WTC11 (cell line): ENCODE results near the gene MRS2. TPM values are rescaled to one million over a fixed set of nuclear protein-coding genes. Genes with fewer than 3 reads are reported as not detected.

Experiments used
- ATAC-seq: fragments of 200-7000 bp; cut with Tn5 transposase; 2 replicates; pipeline ENCODE4 v1.10.0; 2021; ENCODE audit warnings: mild to moderate bottlenecking, moderate library complexity
- CTCF ChIA-PET: fragments of 300-600 bp; sonication (Branson Sonifier 250); formaldehyde crosslinking; loops from one replicate; lab custom pipeline; 2021; ENCODE audit warnings: antibody characterized with exemption; lab: Charles Lee
- POLR2A ChIA-PET: fragments of 350-600 bp; sonication (Branson Sonifier 250); formaldehyde crosslinking; loops from one replicate; lab custom pipeline; 2021; ENCODE audit warnings: antibody characterized with exemption; lab: Charles Lee
- DNase-seq: peaks from one replicate; pipeline ENCODE4 v3.0.0; 2021; ENCODE audit warnings: low spot score
- H3K27ac Mint-ChIP-seq: 2 replicates; pipeline ENCODE4 v1.8.0; 2021; ENCODE audit warnings: mixed read lengths
- H3K27me3 Mint-ChIP-seq: 2 replicates; pipeline ENCODE4 v1.8.0; 2021; ENCODE audit warnings: low read depth, mild to moderate bottlenecking, moderate library complexity, mixed read lengths
- H3K36me3 Mint-ChIP-seq: 2 replicates; pipeline ENCODE4 v1.8.0; 2021; ENCODE audit warnings: mixed read lengths
- H3K4me1 Mint-ChIP-seq: 2 replicates; pipeline ENCODE4 v1.8.0; 2022; ENCODE audit warnings: mixed read lengths
- H3K4me3 Mint-ChIP-seq: 2 replicates; pipeline ENCODE4 v1.8.0; 2021; ENCODE audit warnings: mild to moderate bottlenecking, moderate library complexity, mixed read lengths
- H3K9me3 Mint-ChIP-seq: 2 replicates; pipeline ENCODE4 v1.8.0; 2021; ENCODE audit warnings: mixed read lengths
- ATF1 ChIP-seq: sonication (generic); formaldehyde crosslinking; IDR thresholded peaks from 2 replicates; pipeline ENCODE4 v1.8.1; 2023; ENCODE audit warnings: mild to moderate bottlenecking, moderate library complexity, missing genetic modification reagents
- CREB1 ChIP-seq: sonication (generic); formaldehyde crosslinking; IDR thresholded peaks from 2 replicates; pipeline ENCODE4 v1.8.0; 2023; ENCODE audit warnings: mild to moderate bottlenecking, missing genetic modification reagents
- CREM ChIP-seq: sonication (generic); formaldehyde crosslinking; IDR thresholded peaks from 2 replicates; pipeline ENCODE4 v1.8.1; 2022; ENCODE audit warnings: mild to moderate bottlenecking, missing genetic modification reagents, moderate library complexity
- GRHL2 ChIP-seq: fragments of 250-450 bp; sonication (Bioruptor Pico); IDR thresholded peaks from 2 replicates; pipeline ENCODE4 v1.8.0; 2022; ENCODE audit warnings: mild to moderate bottlenecking, moderate library complexity; ENCODE audit not compliant: insufficient replicate concordance, severe bottlenecking
- KAT7 ChIP-seq: sonication (generic); formaldehyde crosslinking; IDR thresholded peaks from 2 replicates; pipeline ENCODE4 v1.8.1; 2023; ENCODE audit warnings: missing genetic modification reagents, mild to moderate bottlenecking, borderline replicate concordance
- NFE2L1 ChIP-seq: sonication (generic); formaldehyde crosslinking; IDR thresholded peaks from 2 replicates; pipeline ENCODE4 v1.8.1; 2023; ENCODE audit warnings: missing genetic modification reagents
- NR1H2 ChIP-seq: sonication (generic); formaldehyde crosslinking; IDR thresholded peaks from 2 replicates; pipeline ENCODE4 v1.9.0; 2021; ENCODE audit warnings: mild to moderate bottlenecking, moderate library complexity, missing genetic modification reagents
- SP1 ChIP-seq: sonication (generic); formaldehyde crosslinking; conservative IDR thresholded peaks from 2 replicates; pipeline ENCODE4 v1.8.1; 2022; ENCODE audit warnings: missing genetic modification reagents
- TP53 ChIP-seq: sonication (generic); formaldehyde crosslinking; IDR thresholded peaks from 2 replicates; pipeline ENCODE4 v1.8.1; 2023; ENCODE audit warnings: mild to moderate bottlenecking, missing genetic modification reagents
- ZNF219 ChIP-seq: sonication (generic); formaldehyde crosslinking; IDR thresholded peaks from 2 replicates; pipeline ENCODE4 v1.8.0; 2023; ENCODE audit warnings: missing genetic modification reagents, mild to moderate bottlenecking, borderline replicate concordance
- ZNF396 ChIP-seq: fragments of 250-450 bp; sonication (Bioruptor Pico); IDR thresholded peaks from 2 replicates; pipeline ENCODE4 v1.8.0; 2021; ENCODE audit warnings: mild to moderate bottlenecking, moderate library complexity, borderline replicate concordance
- ZNF416 ChIP-seq: fragments of 250-450 bp; sonication (Bioruptor Pico); IDR thresholded peaks from 2 replicates; pipeline ENCODE4 v1.9.0; 2021; ENCODE audit warnings: mild to moderate bottlenecking, inconsistent platforms
- total RNA-seq: library from RNA; stranded (reverse); gene quantifications from 3 replicates; pipeline ENCODE4 v1.2.3, GENCODE V29; 2021
- TF ChIP-seq, protein P1 (sequence below): sonication (generic); formaldehyde crosslinking; IDR thresholded peaks from 2 replicates; pipeline ENCODE4 v1.8.0; 2023; ENCODE audit warnings: missing genetic modification reagents, mild to moderate bottlenecking, borderline replicate concordance
- TF ChIP-seq, protein P2 (sequence below): fragments of 250-450 bp; sonication (Bioruptor Pico); IDR thresholded peaks from 2 replicates; pipeline ENCODE4 v1.9.0; 2021; ENCODE audit warnings: mild to moderate bottlenecking
- TF ChIP-seq, protein P3 (sequence below): sonication (generic); formaldehyde crosslinking; conservative IDR thresholded peaks from 2 replicates; pipeline ENCODE4 v1.8.1; 2023; ENCODE audit warnings: mild to moderate bottlenecking, low read depth, missing genetic modification reagents, moderate library complexity
- TF ChIP-seq, protein P4 (sequence below): sonication (generic); formaldehyde crosslinking; IDR thresholded peaks from 2 replicates; pipeline ENCODE4 v1.8.0; 2022; ENCODE audit warnings: mild to moderate bottlenecking, missing genetic modification reagents
- TF ChIP-seq, protein P5 (sequence below): sonication (generic); formaldehyde crosslinking; IDR thresholded peaks from 2 replicates; pipeline ENCODE4 v1.8.0; 2022; ENCODE audit warnings: missing genetic modification reagents
- TF ChIP-seq, protein P6 (sequence below): sonication (generic); formaldehyde crosslinking; IDR thresholded peaks from 2 replicates; pipeline ENCODE4 v1.8.1; 2022; ENCODE audit warnings: mild to moderate bottlenecking, moderate library complexity, missing genetic modification reagents

Gene MRS2
- total RNA-seq, 1 experiment from 2014 or later: 91.6 TPM

DNA sequence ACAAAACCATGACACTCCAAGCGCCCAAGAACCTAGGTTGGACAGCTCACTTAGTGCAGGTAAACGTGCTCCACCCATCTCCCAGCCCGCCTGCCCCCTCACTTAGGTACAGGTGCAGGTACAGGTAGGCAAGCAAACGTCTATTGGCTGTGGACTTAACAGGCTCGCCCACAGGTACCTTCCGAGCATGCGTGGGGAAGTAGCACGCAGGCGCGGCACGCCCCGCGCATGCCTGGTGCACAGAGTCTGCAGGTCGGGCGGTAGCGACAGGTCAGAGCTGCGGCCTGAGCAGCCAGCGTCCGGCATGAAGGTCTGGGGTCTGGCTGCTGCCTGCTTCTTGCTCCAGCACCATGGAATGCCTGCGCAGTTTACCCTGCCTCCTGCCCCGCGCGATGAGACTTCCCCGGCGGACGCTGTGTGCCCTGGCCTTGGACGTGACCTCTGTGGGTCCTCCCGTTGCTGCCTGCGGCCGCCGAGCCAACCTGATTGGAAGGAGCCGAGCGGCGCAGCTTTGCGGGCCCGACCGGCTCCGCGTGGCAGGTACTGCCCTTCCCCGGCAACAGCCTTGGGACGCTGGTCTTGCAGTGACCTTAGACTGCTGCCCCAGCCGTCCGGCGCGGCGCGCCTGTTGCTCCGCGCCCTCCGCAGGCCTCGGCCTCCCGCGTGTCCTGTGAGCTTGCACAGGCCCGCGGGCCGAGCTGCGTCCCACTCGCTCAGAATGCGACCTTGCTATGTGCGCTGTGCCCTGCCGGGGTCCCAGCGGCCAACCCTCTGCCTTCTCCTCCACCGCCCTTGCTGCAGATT lies at the start of gene MRS2 (continued):
- TF ChIP-seq KAT7 (CRISPR knock-in tag): peak; percentile 44; the same call in 1 of the 2 replicates
- TF ChIP-seq ZNF416 (CRISPR knock-in tag): no peak
- peak; percentile 62; the same call in 1 of the 2 replicates for TF ChIP-seq CREB1
- TF ChIP-seq, protein P1, sequence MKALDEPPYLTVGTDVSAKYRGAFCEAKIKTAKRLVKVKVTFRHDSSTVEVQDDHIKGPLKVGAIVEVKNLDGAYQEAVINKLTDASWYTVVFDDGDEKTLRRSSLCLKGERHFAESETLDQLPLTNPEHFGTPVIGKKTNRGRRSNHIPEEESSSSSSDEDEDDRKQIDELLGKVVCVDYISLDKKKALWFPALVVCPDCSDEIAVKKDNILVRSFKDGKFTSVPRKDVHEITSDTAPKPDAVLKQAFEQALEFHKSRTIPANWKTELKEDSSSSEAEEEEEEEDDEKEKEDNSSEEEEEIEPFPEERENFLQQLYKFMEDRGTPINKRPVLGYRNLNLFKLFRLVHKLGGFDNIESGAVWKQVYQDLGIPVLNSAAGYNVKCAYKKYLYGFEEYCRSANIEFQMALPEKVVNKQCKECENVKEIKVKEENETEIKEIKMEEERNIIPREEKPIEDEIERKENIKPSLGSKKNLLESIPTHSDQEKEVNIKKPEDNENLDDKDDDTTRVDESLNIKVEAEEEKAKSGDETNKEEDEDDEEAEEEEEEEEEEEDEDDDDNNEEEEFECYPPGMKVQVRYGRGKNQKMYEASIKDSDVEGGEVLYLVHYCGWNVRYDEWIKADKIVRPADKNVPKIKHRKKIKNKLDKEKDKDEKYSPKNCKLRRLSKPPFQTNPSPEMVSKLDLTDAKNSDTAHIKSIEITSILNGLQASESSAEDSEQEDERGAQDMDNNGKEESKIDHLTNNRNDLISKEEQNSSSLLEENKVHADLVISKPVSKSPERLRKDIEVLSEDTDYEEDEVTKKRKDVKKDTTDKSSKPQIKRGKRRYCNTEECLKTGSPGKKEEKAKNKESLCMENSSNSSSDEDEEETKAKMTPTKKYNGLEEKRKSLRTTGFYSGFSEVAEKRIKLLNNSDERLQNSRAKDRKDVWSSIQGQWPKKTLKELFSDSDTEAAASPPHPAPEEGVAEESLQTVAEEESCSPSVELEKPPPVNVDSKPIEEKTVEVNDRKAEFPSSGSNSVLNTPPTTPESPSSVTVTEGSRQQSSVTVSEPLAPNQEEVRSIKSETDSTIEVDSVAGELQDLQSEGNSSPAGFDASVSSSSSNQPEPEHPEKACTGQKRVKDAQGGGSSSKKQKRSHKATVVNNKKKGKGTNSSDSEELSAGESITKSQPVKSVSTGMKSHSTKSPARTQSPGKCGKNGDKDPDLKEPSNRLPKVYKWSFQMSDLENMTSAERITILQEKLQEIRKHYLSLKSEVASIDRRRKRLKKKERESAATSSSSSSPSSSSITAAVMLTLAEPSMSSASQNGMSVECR (CRISPR knock-in tag): peak; percentile 66; the same call in 1 of the 2 replicates
- no peak for TF ChIP-seq NR1H2
- TF ChIP-seq ATF1 (CRISPR knock-in tag): no peak
- TF ChIP-seq, protein P2, sequence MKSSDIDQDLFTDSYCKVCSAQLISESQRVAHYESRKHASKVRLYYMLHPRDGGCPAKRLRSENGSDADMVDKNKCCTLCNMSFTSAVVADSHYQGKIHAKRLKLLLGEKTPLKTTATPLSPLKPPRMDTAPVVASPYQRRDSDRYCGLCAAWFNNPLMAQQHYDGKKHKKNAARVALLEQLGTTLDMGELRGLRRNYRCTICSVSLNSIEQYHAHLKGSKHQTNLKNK (CRISPR knock-in tag): no peak
- TF ChIP-seq GRHL2 (CRISPR knock-in tag): no peak
- TF ChIP-seq ZNF219 (CRISPR knock-in tag): 0 out of 2 replicates have a peak, but pooled peaks have one; percentile 34
- TF ChIP-seq, protein P3, sequence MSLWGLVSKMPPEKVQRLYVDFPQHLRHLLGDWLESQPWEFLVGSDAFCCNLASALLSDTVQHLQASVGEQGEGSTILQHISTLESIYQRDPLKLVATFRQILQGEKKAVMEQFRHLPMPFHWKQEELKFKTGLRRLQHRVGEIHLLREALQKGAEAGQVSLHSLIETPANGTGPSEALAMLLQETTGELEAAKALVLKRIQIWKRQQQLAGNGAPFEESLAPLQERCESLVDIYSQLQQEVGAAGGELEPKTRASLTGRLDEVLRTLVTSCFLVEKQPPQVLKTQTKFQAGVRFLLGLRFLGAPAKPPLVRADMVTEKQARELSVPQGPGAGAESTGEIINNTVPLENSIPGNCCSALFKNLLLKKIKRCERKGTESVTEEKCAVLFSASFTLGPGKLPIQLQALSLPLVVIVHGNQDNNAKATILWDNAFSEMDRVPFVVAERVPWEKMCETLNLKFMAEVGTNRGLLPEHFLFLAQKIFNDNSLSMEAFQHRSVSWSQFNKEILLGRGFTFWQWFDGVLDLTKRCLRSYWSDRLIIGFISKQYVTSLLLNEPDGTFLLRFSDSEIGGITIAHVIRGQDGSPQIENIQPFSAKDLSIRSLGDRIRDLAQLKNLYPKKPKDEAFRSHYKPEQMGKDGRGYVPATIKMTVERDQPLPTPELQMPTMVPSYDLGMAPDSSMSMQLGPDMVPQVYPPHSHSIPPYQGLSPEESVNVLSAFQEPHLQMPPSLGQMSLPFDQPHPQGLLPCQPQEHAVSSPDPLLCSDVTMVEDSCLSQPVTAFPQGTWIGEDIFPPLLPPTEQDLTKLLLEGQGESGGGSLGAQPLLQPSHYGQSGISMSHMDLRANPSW (CRISPR knock-in tag): no peak
- peak; percentile 80; the same call in 1 of the 2 replicates for TF ChIP-seq SP1
- TF ChIP-seq TP53 (CRISPR knock-in tag): no peak
- TF ChIP-seq CREM (CRISPR knock-in tag): no peak
- TF ChIP-seq, protein P4, sequence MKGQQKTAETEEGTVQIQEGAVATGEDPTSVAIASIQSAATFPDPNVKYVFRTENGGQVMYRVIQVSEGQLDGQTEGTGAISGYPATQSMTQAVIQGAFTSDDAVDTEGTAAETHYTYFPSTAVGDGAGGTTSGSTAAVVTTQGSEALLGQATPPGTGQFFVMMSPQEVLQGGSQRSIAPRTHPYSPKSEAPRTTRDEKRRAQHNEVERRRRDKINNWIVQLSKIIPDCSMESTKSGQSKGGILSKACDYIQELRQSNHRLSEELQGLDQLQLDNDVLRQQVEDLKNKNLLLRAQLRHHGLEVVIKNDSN (CRISPR knock-in tag): 0 out of 2 replicates have a peak, but pooled peaks have one; percentile 21

DNA sequence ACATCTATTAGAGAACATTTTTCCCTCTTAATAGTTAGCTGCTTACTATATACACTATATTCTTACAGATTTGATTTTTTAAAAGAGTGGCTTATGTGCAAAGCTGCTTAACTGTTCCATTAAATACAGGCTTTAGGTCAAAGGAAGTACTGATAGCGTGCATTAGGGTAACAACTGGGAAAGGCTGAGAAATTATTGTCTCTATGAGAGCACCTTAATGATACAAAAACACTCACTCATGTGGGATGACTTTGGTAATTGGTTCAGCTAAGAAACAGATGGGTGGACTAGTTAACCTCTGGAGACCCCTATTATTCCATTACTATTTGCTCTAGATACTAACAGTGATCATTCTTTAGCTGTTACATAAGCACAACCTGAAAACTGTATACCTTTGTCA lies 48.9 kb upstream of the MRS2 start:
- no peak overlapping the region for H3K4me3 Mint-ChIP-seq
- no peaks in the 10 kb centered on the region for H3K9me3 Mint-ChIP-seq
- H3K36me3 Mint-ChIP-seq: no peaks in the 10 kb centered on the region
- CTCF ChIA-PET: interaction anchor here (1.7 to 3.1 kb wide), 2 partner anchors 35 to 71 kb away, joined by 7 to 9 read pairs; no protein-coding TSS in a partner anchor
- H3K27me3 Mint-ChIP-seq: peaks cover 39% of the 10 kb centered on the region
- no peak for TF ChIP-seq ZNF416 (CRISPR knock-in tag)
- TF ChIP-seq, protein P5, sequence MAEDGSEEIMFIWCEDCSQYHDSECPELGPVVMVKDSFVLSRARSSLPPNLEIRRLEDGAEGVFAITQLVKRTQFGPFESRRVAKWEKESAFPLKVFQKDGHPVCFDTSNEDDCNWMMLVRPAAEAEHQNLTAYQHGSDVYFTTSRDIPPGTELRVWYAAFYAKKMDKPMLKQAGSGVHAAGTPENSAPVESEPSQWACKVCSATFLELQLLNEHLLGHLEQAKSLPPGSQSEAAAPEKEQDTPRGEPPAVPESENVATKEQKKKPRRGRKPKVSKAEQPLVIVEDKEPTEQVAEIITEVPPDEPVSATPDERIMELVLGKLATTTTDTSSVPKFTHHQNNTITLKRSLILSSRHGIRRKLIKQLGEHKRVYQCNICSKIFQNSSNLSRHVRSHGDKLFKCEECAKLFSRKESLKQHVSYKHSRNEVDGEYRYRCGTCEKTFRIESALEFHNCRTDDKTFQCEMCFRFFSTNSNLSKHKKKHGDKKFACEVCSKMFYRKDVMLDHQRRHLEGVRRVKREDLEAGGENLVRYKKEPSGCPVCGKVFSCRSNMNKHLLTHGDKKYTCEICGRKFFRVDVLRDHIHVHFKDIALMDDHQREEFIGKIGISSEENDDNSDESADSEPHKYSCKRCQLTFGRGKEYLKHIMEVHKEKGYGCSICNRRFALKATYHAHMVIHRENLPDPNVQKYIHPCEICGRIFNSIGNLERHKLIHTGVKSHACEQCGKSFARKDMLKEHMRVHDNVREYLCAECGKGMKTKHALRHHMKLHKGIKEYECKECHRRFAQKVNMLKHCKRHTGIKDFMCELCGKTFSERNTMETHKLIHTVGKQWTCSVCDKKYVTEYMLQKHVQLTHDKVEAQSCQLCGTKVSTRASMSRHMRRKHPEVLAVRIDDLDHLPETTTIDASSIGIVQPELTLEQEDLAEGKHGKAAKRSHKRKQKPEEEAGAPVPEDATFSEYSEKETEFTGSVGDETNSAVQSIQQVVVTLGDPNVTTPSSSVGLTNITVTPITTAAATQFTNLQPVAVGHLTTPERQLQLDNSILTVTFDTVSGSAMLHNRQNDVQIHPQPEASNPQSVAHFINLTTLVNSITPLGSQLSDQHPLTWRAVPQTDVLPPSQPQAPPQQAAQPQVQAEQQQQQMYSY: no peak
- TF ChIP-seq, protein P6, sequence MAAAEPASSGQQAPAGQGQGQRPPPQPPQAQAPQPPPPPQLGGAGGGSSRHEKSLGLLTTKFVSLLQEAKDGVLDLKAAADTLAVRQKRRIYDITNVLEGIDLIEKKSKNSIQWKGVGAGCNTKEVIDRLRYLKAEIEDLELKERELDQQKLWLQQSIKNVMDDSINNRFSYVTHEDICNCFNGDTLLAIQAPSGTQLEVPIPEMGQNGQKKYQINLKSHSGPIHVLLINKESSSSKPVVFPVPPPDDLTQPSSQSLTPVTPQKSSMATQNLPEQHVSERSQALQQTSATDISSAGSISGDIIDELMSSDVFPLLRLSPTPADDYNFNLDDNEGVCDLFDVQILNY (CRISPR knock-in tag): no peak
- TF ChIP-seq ZNF396 (CRISPR knock-in tag): no peak
- no peak for TF ChIP-seq NFE2L1 (CRISPR knock-in tag)
- no peak for TF ChIP-seq CREB1
- POLR2A ChIA-PET: no interaction called here
- no peak for ATAC-seq
- no peak overlapping the region for H3K27ac Mint-ChIP-seq
- H3K4me1 Mint-ChIP-seq: peaks cover 18% of the 10 kb centered on the region
- DNase-seq: no peak
